Type B pancreatic cell (in vitro differentiated cells): Measurements from ENCODE around the gene EXOC7. TPM values are rescaled to one million over a fixed set of nuclear protein-coding genes. Genes with fewer than 3 reads are reported as not detected.

ENCODE experiments used
- DNase-seq: peaks from one replicate; pipeline ENCODE4 v3.0.0; 2021; ENCODE audit warnings: mixed read lengths; ENCODE audit not compliant: unreplicated experiment; ENCODE audit errors: extremely low spot score
- H3K27ac Mint-ChIP-seq: 2 replicates; pipeline ENCODE4 v1.8.0; 2021; ENCODE audit warnings: mild to moderate bottlenecking, mixed read lengths
- H3K27me3 Mint-ChIP-seq: 2 replicates; pipeline ENCODE4 v1.8.0; 2021; ENCODE audit warnings: mixed read lengths
- H3K36me3 Mint-ChIP-seq: 2 replicates; pipeline ENCODE4 v1.8.0; 2021; ENCODE audit warnings: mixed read lengths
- H3K4me1 Mint-ChIP-seq: one replicate; pipeline ENCODE4 v1.8.0; 2021; ENCODE audit warnings: mixed read lengths; ENCODE audit not compliant: unreplicated experiment
- H3K4me3 Mint-ChIP-seq: 2 replicates; pipeline ENCODE4 v1.8.0; 2021; ENCODE audit warnings: mild to moderate bottlenecking, mixed read lengths
- H3K9me3 Mint-ChIP-seq: 2 replicates; pipeline ENCODE4 v1.8.0; 2021; ENCODE audit warnings: mixed read lengths
- total RNA-seq: library from RNA; stranded (reverse); gene quantifications from 2 replicates; pipeline ENCODE4 v1.2.1, GENCODE V29; 2021; ENCODE audit warnings: low replicate concordance
- TF ChIP-seq, protein P1 (sequence below): fragments of 200-600 bp; sonication (generic); conservative IDR thresholded peaks from 2 replicates; pipeline ENCODE4 v1.5.0; 2021; ENCODE audit warnings: antibody characterized with exemption, mild to moderate bottlenecking

Gene EXOC7
- total RNA-seq, 1 donor from 2014 or later = 201 TPM

- H3K4me3 Mint-ChIP-seq = no peak overlapping the region
These were observed 32.9 kb upstream of the EXOC7 start for GRCh38 chr17:76136276-76137000.

GRCh38 chr17:76135810-76136188, 32.2 kb upstream of the EXOC7 start:
- Mint-ChIP-seq H3K9me3 (no peaks in the 10 kb centered on the region), H3K4me3 (no peak overlapping the region), H3K27me3 (peaks cover 60% of the 10 kb centered on the region), H3K4me1 (peaks cover 13% of the 10 kb centered on the region), H3K27ac (no peak overlapping the region), H3K36me3 (no peaks in the 10 kb centered on the region)
- DNase-seq = no peak
- TF ChIP-seq, protein P1, sequence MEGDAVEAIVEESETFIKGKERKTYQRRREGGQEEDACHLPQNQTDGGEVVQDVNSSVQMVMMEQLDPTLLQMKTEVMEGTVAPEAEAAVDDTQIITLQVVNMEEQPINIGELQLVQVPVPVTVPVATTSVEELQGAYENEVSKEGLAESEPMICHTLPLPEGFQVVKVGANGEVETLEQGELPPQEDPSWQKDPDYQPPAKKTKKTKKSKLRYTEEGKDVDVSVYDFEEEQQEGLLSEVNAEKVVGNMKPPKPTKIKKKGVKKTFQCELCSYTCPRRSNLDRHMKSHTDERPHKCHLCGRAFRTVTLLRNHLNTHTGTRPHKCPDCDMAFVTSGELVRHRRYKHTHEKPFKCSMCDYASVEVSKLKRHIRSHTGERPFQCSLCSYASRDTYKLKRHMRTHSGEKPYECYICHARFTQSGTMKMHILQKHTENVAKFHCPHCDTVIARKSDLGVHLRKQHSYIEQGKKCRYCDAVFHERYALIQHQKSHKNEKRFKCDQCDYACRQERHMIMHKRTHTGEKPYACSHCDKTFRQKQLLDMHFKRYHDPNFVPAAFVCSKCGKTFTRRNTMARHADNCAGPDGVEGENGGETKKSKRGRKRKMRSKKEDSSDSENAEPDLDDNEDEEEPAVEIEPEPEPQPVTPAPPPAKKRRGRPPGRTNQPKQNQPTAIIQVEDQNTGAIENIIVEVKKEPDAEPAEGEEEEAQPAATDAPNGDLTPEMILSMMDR = no peak

More at GRCh38 chr17:76136276-76137000, 32.9 kb upstream of the EXOC7 start:
- no peak for DNase-seq
- Mint-ChIP-seq H3K27me3 (peaks cover 59% of the 10 kb centered on the region), H3K4me1 (peaks cover 13% of the 10 kb centered on the region), H3K36me3 (no peaks in the 10 kb centered on the region), H3K9me3 (no peaks in the 10 kb centered on the region), H3K27ac (no peak overlapping the region)
- TF ChIP-seq, protein P1 = no peak

DNA sequence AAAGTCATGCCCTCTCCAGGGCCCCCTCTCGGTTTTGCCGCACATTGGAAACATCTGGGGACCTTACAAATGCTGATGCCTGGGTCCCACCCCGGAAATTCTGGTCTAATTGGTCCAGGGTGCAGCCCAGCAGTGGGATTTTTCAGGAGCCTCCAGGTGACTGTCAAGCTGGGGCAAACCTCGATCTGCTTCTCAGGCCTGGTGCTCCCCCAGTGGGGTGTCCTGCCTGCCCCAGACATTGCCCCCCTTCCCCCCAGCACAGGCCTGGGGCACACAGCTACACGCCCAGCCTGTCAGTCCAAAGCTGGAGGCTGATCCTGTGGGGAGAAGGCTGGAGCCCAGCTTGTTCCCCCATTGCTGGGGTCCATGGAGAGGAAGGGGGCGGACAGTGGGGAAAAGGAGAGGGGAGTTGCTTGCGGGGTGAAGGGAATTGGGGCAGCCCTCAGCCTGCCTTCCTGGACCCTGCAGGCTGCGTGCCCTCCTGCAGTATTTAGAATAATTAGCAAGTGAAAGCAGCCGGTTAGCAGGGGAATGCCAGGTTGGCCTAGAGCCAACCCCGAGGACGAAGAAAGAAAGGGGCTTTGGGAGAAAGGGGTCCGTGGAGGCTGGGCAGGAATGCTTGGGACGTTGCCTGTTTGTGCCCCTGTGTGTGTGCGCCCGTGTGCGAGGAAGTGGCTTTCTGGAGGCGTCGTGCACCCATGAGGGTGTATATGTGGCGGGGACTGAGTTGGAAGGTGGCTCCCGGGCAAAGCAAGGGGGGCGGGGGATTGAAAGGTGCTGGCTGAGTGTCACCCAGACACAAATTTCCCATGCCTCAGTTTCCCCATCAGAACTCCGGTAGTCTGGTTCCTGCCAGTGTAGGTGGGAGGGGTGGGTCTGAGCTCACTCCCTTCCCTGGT, 31.6 kb upstream of the EXOC7 start:
- no peaks in the 10 kb centered on the region for H3K9me3 Mint-ChIP-seq
- no peak for DNase-seq
- peaks cover 56% of the 10 kb centered on the region for H3K27me3 Mint-ChIP-seq
- peaks cover 13% of the 10 kb centered on the region for H3K4me1 Mint-ChIP-seq
- TF ChIP-seq, protein P1 = no peak
- peak overlapping the region; percentile 23 for H3K27ac Mint-ChIP-seq
- peak overlapping the region; percentile 35 for H3K4me3 Mint-ChIP-seq
- no peaks in the 10 kb centered on the region for H3K36me3 Mint-ChIP-seq

DNA sequence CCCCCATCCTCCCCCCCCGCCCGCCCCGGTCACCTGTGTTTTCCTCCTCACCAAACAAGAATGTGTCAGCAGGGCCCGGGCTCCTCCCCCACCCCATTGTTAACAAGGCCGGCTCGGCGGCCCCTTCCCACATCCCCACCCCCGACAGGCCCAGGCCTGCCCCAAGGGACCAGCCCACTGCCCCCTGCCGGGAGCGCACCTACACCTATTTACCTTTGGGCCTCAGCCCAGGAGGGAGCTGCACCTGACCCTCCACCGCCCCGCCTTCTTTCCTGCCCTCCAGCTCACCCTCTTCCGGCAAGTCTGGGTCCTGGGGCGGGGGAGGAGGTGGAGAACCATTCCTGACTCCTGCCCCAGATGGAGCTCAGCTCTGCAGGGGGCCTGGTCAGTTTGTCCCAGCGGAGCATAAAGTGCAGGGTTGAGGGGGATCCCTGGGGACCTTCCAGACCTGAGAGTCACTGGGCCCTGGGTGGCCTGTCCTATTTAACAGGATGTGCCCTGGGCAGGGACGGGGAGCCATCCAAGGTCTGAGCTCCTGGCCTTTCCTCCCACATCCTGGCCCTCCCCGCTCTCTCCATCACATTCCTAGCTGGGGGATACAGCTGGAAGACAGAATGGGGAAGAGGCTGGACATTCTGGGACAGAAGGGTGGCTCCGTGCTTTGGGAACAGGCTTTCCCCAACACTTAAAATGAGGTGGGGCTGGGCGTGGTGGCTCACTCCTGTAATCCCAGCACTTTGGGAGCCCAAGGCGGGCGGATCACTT, 29.2 kb upstream of the EXOC7 start:
- DNase-seq = no peak
- H3K4me3 Mint-ChIP-seq = no peak overlapping the region

More for the DNA sequence above, 29.2 kb upstream of the EXOC7 start:
- H3K27me3 Mint-ChIP-seq = peaks cover 35% of the 10 kb centered on the region
- H3K36me3 Mint-ChIP-seq = no peaks in the 10 kb centered on the region
- TF ChIP-seq, protein P1 = no peak
- H3K9me3 Mint-ChIP-seq = no peaks in the 10 kb centered on the region
- H3K4me1 Mint-ChIP-seq = peaks cover 4% of the 10 kb centered on the region
- no peak overlapping the region for H3K27ac Mint-ChIP-seq
